A204.1 (cell line): ENCODE data around the gene SLC25A44.

ENCODE experiments used
- FAIRE-seq: peaks from 2 replicates; lab custom pipeline; 2012; peaks lifted over from hg19 to GRCh38; lab: Jason Lieb, UNC

The SLC25A44 gene, protein sequence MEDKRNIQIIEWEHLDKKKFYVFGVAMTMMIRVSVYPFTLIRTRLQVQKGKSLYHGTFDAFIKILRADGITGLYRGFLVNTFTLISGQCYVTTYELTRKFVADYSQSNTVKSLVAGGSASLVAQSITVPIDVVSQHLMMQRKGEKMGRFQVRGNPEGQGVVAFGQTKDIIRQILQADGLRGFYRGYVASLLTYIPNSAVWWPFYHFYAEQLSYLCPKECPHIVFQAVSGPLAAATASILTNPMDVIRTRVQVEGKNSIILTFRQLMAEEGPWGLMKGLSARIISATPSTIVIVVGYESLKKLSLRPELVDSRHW

DNA sequence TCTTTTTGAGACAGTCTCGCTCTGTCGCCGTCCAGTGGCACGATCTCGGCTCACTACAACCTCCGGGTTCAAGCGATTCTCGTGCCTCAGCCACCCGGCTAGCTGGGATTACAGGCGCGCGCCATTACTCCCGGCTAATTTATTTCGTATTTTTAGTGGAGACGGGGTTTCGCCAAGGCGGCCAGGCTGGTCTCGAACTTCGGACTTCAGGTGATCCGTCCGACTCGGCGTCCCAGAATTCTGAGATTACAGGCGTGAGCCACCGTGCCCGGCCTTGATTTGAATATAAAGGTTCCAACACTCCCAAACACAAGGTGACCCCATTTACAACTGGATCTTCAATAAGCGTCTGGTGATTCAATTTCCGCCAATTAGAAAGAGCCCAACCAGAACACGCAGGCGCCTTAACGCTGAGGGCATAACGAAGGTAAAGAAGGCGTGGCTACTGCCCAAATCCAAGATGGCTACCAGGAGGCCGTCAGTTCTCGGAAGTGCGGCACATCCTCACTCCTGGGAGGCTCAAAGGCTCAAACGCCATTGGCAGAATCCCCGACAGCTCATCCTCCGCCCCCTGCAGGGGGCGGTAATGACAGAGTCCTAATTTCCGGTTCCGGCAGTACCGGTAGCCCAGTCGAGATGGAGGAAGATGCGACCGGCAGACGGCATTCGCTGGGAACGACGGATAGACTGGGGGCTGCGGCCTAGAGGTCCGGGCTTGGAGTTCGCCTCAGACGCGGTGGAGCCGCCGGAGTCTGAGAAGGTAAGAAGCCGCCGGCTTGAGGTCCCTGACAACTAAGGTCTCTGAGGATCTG, at the start of gene SLC25A44:
SLC25A44 (plus strand) TSS at position 617 of the 812 bp plus-strand sequence. CDS start 5,744 bp downstream, outside the sequence.
- FAIRE-seq, result peak; percentile 99

DNA sequence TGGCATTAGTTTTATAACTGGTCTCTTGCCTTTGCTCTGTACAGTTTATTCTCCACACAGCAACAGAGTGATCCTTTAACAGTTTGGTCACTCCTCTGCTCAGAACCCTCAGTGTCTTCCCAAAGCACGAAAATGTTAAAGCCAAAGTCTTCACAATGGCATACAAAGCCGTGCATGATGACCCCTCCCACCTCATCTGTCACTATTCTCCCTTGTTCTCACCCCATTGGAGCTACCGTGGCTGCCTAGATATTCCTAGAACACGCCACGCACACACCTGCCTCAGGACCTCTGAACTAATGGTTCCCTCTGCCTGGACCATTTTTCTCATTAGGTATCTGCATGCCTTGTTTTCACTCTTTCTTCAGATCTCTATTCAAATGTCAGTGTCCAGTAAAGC, 49.2 kb upstream of the SLC25A44 start:
- FAIRE-seq, result no peak

DNA sequence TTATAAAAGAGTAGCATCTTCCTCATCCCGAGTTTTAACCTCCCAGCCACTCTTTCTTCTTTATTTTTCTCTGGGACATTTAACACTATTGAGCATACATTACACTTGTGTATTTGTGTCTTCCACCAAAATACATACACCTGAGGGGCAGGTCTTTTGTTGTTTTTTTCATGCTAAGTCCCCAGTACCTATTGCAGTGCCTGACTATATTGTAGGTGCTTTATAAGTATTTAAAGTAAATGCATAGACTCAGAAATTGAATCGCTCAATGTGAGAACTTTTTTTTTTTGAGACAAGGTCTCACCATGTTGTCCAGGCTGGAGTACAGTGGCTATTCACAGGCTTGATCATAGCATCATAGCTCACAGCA, 48.3 kb upstream of the SLC25A44 start:
- FAIRE-seq, result no peak

DNA sequence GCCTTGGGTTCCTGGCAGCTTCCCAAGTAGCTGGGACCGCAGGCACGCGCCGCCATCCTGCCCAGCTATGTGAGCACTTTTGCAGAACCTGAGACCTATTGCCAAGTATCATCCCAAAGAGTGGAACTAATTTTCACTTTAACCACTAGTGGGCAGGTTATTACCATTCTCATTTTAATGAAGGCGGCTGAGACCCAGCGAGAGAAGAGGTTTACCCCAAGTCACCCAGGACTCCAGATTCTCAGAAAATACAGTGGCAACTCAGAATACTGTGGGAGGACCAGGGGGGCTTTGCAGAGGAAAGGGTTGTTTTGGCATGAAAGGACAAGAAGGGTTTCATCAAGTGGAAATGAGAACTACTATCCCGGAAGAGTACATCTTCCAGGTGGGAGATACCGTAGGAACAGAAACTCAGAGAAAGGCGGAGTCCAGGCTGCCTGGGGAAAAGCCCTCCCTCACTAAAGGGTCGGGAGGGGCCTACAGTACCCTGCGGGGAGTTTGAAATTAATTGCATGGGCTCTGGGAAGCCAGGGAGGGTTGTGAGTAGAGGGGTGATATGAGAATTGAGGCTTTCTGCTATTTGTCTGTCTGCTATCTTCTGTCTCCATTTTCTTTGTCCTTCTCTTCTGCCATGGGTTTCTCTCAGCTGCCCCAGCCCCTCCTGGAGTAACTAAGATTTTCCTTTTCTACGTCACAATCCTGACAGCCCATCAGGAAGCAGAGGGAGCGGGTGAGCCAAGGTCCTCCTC, 47.7 kb upstream of the SLC25A44 start:
- peak; percentile 52 for FAIRE-seq

- FAIRE-seq, result no peak
Observed at GRCh38 chr1:156146769-156147405, 47.0 kb upstream of the SLC25A44 start.

GRCh38 chr1:156148216-156148615, 45.7 kb upstream of the SLC25A44 start:
- no peak for FAIRE-seq

- FAIRE-seq, result no peak
Observed at GRCh38 chr1:156149374-156150332, 44.3 kb upstream of the SLC25A44 start.

DNA sequence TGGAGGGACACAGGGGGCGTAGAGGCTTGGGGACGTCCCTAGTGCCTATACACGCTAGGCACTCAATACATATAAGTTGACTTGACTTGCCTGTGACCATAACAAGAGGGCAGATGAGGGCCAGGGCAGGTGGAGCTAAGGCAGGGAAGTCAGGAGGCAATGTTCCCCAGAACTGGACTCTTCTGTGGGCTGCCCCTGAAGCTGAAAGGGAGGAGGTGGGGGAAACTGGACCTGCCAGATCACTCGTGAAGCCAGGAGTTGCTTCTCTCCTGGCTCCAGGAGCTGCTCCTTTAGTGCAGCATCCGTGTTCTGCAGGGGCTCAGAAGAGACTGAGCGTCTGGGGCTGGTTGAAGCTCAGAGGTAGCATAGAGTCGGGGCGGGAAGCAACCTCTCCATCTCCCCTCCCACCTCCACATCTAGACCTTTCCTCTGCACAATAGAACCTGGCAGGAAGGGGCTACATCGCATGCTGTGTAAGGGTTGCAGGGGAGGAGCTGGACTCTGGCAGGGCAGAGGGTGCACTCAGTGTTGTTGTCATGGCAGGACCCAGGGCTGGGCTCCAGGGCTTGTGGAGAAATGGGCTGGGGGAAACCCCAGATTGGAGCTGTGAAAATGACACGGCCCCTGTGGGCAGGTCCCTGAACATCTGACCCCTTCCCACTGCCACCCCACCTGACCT, 43.4 kb upstream of the SLC25A44 start:
- no peak for FAIRE-seq

GRCh38 chr1:156151093-156151688, 42.7 kb upstream of the SLC25A44 start:
- no peak for FAIRE-seq

GRCh38 chr1:156152628-156153027, 41.3 kb upstream of the SLC25A44 start:
- no peak for FAIRE-seq

- no peak for FAIRE-seq
Observed at GRCh38 chr1:156153362-156153761, 40.5 kb upstream of the SLC25A44 start, which contains the start of gene SEMA4A. Gene SEMA4A, plus strand, starts transcription at chr1:156153585. Its CDS starts 994 bp downstream, at chr1:156154579.

GRCh38 chr1:156154317-156154749, 39.6 kb upstream of the SLC25A44 start:
- no peak for FAIRE-seq

DNA sequence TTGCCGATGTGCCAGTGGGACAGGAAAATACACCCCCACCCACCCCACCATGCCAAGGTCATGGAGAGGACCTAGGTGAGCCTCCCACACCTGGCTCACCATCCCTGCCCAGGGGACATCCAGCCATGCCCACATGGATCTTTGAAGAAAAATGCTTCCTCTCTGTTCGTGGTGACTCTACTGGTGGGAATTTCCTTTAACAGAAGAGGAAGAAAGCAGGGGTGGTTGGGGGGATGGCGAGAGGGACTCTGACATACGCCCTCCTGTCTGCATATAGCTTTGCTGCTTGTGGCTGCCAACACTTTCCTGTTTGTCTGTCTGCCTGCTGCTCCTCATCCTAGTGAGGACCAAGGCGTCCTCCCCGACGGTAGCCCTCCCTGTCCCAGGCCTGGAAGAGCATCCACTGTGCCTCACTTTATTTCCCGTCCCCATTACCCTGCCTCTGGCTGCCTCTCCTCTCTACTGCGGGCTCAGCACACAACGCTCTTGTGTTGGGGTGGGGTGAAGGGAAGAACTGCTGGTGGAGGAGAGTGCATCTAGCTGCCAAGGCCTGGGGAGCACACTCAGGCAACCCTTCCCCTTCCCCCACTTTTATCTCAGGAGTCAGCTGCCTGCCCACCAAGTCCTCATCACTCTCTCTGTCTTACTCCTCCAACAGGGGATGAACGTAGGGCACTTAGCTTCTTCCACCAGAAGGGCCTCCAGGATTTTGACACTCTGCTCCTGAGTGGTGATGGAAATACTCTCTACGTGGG, 38.0 kb upstream of the SLC25A44 start:
- no peak for FAIRE-seq

DNA sequence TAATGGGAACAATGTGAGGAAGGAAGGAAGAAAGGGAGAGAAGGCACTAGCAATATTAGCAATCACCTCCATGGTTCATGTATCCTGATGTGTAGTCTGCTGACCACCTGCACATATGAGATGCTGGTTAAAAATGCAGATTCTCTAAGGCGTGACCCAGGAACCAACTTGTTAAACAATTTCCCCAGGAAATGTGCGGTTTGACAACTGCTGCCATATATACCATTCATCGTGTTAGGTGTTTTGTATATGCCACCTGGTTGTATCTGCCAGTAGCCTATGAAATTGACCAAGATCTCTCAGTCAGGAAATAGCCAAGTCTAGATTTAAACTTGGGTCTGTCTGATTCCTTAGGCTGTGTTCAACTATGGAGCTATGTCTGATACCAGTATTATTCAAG, 36.4 kb upstream of the SLC25A44 start:
- no peak for FAIRE-seq

- FAIRE-seq, result no peak
Observed at GRCh38 chr1:156157966-156158365, 35.9 kb upstream of the SLC25A44 start.

GRCh38 chr1:156160000-156160742, 33.7 kb upstream of the SLC25A44 start:
- FAIRE-seq, result no peak

DNA sequence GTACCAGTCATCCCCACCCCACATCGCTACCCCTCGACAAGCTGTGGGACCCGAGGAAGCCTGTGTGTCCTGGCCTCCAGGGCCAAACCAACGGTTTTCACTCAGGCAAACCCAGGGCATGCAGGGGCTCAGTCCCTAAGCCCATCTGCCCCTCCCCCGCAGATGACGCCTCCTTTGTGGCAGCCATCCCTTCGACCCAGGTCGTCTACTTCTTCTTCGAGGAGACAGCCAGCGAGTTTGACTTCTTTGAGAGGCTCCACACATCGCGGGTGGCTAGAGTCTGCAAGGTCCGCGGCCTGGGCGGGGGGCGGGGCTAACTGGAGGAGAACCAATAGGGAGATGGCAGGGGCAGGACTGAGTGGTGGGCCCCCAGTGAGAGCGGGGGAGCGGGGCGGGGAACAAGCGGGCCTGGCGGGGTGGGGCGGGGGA, 33.1 kb upstream of the SLC25A44 start:
- no peak for FAIRE-seq

DNA sequence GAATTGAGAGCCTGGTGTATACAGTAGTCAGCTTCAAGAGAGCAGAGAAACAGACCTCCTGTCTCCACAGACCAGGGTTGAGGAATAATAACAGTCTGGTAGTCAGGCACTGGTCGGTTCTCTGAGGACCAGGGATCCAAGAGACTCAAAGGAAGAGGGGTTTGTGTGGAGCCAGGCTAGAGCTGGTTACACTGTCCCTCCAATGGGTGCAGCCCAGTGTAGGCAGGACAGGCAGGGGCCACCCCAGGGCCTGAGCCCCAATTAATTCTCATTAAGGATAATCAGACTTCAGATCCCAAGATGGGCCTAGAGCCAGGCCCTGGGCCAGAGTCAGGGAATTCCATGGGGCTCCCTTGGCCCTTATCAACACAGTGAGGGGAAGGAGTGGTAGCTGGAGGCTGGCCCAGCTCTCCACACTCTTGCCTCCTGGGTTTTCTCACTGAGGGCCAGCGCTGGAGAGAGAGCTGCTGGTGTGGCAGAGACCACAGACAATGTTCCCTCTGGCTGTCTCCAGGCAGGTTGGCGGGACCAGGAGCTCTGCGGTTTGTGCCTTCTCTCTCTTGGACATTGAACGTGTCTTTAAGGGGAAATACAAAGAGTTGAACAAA, 31.4 kb upstream of the SLC25A44 start:
- FAIRE-seq, result no peak
